Calu3 (cell line): Measurements from ENCODE around the gene PLEKHA6. TPM values are rescaled to one million over a fixed set of nuclear protein-coding genes. Genes with fewer than 3 reads are reported as not detected.

Experiments
- BruUV-seq: library from RNA; stranded (reverse); fragments of 400-500 nt; replicated peaks from 2 replicates; lab custom pipeline; 2021; lab: Mats Ljungman, UMichigan
- CTCF ChIA-PET: fragments of 300-600 bp; sonication (Branson Sonifier 250); formaldehyde crosslinking; loops from one replicate; lab custom pipeline; 2022; ENCODE audit warnings: antibody characterized with exemption; lab: Charles Lee
- DNase-seq: peaks from one replicate; pipeline ENCODE4 v3.0.0; 2022
- H3K27ac Mint-ChIP-seq: one replicate; pipeline ENCODE4 v1.8.0; 2022; ENCODE audit warnings: mixed read lengths; ENCODE audit not compliant: unreplicated experiment
- H3K27me3 Mint-ChIP-seq: one replicate; pipeline ENCODE4 v1.8.0; 2022; ENCODE audit warnings: mixed read lengths; ENCODE audit not compliant: unreplicated experiment
- H3K36me3 Mint-ChIP-seq: one replicate; pipeline ENCODE4 v1.8.0; 2022; ENCODE audit warnings: mild to moderate bottlenecking, moderate library complexity, mixed read lengths; ENCODE audit not compliant: insufficient read depth, unreplicated experiment
- H3K4me1 Mint-ChIP-seq: one replicate; pipeline ENCODE4 v1.8.0; 2022; ENCODE audit warnings: mild to moderate bottlenecking, low read depth, mixed read lengths; ENCODE audit not compliant: unreplicated experiment
- H3K4me3 Mint-ChIP-seq: one replicate; pipeline ENCODE4 v1.8.0; 2022; ENCODE audit warnings: mild to moderate bottlenecking, low read depth, moderate library complexity, mixed read lengths; ENCODE audit not compliant: unreplicated experiment
- H3K9me3 Mint-ChIP-seq: one replicate; pipeline ENCODE4 v1.8.0; 2022; ENCODE audit warnings: low read depth, mixed read lengths; ENCODE audit not compliant: unreplicated experiment
- CTCF ChIP-seq: fragments of 200-600 bp; IDR thresholded peaks from one replicate; pipeline ENCODE4 v1.8.0; 2022; ENCODE audit warnings: antibody characterized with exemption; ENCODE audit not compliant: unreplicated experiment
- intact Hi-C: fragments of 100-400 bp; cut with micrococcal nuclease; formaldehyde crosslinking; loops from one replicate; pipeline ENCODE4 v1.10.0; 2022; ENCODE audit not compliant: unreplicated experiment
- total RNA-seq: library from RNA; stranded (reverse); gene quantifications from 2 replicates; pipeline ENCODE4 v1.2.3, GENCODE V29; 2022

Gene PLEKHA6
- total RNA-seq, 1 experiment from 2014 or later = 101 TPM

GRCh38 chr1:204194771-204195170, 165.0 kb downstream of the PLEKHA6 start:
- H3K27me3 Mint-ChIP-seq = peaks cover 18% of the 10 kb centered on the region
- no peak overlapping the region for H3K27ac Mint-ChIP-seq
- peaks cover 36% of the 10 kb centered on the region for H3K4me1 Mint-ChIP-seq
- H3K9me3 Mint-ChIP-seq = peaks cover 4% of the 10 kb centered on the region
- intact Hi-C loops = loop anchor here (5.0 kb wide), 1 partner anchor 332 kb away; the partner anchor contains the start of gene SNRPE
- no peak for TF ChIP-seq CTCF
- H3K36me3 Mint-ChIP-seq = peaks cover 8% of the 10 kb centered on the region
- no peak for DNase-seq
- no peak overlapping the region for H3K4me3 Mint-ChIP-seq
- CTCF ChIA-PET = interaction anchor here (0.7 kb wide), 1 partner anchor 1971 kb away, joined by 3 read pairs; no protein-coding TSS in a partner anchor
- BruUV-seq = no TSS peak

GRCh38 chr1:204194080-204194479, 165.6 kb downstream of the PLEKHA6 start:
- no TSS peak for BruUV-seq
- no peak for DNase-seq
- Mint-ChIP-seq H3K4me1 (peaks cover 29% of the 10 kb centered on the region), H3K27me3 (peaks cover 25% of the 10 kb centered on the region), H3K4me3 (no peak overlapping the region), H3K9me3 (peaks cover 4% of the 10 kb centered on the region), H3K36me3 (peaks cover 8% of the 10 kb centered on the region), H3K27ac (no peak overlapping the region)
- CTCF ChIA-PET = no interaction called here
- TF ChIP-seq CTCF = no peak
- intact Hi-C loops = no loop called here

GRCh38 chr1:204192589-204193352, 167.0 kb downstream of the PLEKHA6 start:
- peaks cover 38% of the 10 kb centered on the region for H3K27me3 Mint-ChIP-seq
- H3K4me3 Mint-ChIP-seq = no peak overlapping the region
- no peak for DNase-seq
- H3K27ac Mint-ChIP-seq = no peak overlapping the region
- intact Hi-C loops = no loop called here
- TF ChIP-seq CTCF = no peak
- H3K9me3 Mint-ChIP-seq = peaks cover 4% of the 10 kb centered on the region
- no peaks in the 10 kb centered on the region for H3K36me3 Mint-ChIP-seq
- CTCF ChIA-PET = interaction anchor here (0.5 to 0.7 kb wide), 4 partner anchors 9 to 84 kb away, joined by 3 to 6 read pairs (median 4); no protein-coding TSS in a partner anchor
- peaks cover 18% of the 10 kb centered on the region for H3K4me1 Mint-ChIP-seq
- no TSS peak for BruUV-seq

- DNase-seq = no peak
- Mint-ChIP-seq H3K9me3 (peaks cover 4% of the 10 kb centered on the region), H3K27me3 (peaks cover 45% of the 10 kb centered on the region), H3K4me3 (no peak overlapping the region), H3K27ac (no peak overlapping the region), H3K36me3 (no peaks in the 10 kb centered on the region), H3K4me1 (peaks cover 18% of the 10 kb centered on the region)
- BruUV-seq = no TSS peak
- intact Hi-C loops = no loop called here
- CTCF ChIA-PET = interaction anchor here (0.5 to 0.7 kb wide), 2 partner anchors 85 to 168 kb away, joined by 4 to 5 read pairs; no protein-coding TSS in a partner anchor
- no peak for TF ChIP-seq CTCF
Observed at GRCh38 chr1:204192046-204192445, 167.7 kb downstream of the PLEKHA6 start.
